Measurements from ENCODE around the gene SUCNR1.

DNA sequence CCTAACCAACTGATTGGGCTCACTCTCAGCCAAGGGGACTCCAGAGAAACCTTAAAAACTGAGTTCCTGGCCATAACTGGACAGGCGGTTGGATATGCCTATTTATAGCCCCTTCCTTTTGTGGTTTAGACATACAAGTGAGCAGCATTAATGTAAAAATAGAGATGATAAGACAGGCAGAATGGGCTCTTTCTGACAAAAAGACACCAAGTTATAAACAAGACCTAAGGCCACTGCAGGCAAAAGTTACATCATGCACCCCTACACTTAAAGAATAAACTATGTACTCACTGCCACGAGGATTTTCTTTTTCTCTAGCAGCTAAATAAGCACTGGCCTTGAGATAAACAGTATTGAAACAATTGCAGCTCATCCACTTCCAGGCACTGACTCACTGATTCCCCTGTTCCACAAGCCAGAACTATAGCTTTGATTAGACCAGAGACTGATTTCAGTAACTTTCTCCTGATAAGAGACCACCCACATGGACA lies 30.1 kb downstream of the SUCNR1 start:
- TF ChIP-seq, protein P1, sequence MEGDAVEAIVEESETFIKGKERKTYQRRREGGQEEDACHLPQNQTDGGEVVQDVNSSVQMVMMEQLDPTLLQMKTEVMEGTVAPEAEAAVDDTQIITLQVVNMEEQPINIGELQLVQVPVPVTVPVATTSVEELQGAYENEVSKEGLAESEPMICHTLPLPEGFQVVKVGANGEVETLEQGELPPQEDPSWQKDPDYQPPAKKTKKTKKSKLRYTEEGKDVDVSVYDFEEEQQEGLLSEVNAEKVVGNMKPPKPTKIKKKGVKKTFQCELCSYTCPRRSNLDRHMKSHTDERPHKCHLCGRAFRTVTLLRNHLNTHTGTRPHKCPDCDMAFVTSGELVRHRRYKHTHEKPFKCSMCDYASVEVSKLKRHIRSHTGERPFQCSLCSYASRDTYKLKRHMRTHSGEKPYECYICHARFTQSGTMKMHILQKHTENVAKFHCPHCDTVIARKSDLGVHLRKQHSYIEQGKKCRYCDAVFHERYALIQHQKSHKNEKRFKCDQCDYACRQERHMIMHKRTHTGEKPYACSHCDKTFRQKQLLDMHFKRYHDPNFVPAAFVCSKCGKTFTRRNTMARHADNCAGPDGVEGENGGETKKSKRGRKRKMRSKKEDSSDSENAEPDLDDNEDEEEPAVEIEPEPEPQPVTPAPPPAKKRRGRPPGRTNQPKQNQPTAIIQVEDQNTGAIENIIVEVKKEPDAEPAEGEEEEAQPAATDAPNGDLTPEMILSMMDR (IDR thresholded peaks at IDR 0.05) = no peak
- no peak for TF ChIP-seq POLR2A (IDR thresholded peaks at IDR 0.05)
